HG03439 (cell line): Measurements from ENCODE around the gene RPS19.

Experiments
- ATAC-seq: cut with Tn5 transposase; IDR thresholded peaks from one replicate; pipeline ENCODE4 v1.9.1; 2021; ENCODE audit warnings: mild to moderate bottlenecking, moderate library complexity; ENCODE audit not compliant: unreplicated experiment

Gene RPS19

GRCh38 chr19:41877916-41878905 is 18.2 kb downstream of the RPS19 start:
- no peak for ATAC-seq

- ATAC-seq, result no peak
These were observed 19.0 kb downstream of the RPS19 start for GRCh38 chr19:41879080-41879479.

GRCh38 chr19:41879670-41880328 is 19.7 kb downstream of the RPS19 start:
- no peak for ATAC-seq

GRCh38 chr19:41880329-41880708 is 20.3 kb downstream of the RPS19 start:
- no peak for ATAC-seq

GRCh38 chr19:41882568-41883462 is 22.8 kb downstream of the RPS19 start, which contains the start of gene ARHGEF1:
TSS of gene ARHGEF1 (plus strand) at chr19:41883184. CDS start at chr19:41888083, 4,899 bp downstream.
- ATAC-seq, result no peak

GRCh38 chr19:41883463-41883820 is 23.4 kb downstream of the RPS19 start:
- ATAC-seq, result no peak

GRCh38 chr19:41883821-41884733 is 24.0 kb downstream of the RPS19 start:
- ATAC-seq, result peak; percentile 75

GRCh38 chr19:41886761-41887710 is 27.0 kb downstream of the RPS19 start:
- no peak for ATAC-seq

- no peak for ATAC-seq
These were observed 27.8 kb downstream of the RPS19 start for GRCh38 chr19:41887711-41888382.

GRCh38 chr19:41888926-41889325 is 28.9 kb downstream of the RPS19 start:
- no peak for ATAC-seq

- ATAC-seq, result no peak
These were observed 29.8 kb downstream of the RPS19 start for GRCh38 chr19:41889896-41890295.

GRCh38 chr19:41890936-41891335 is 30.9 kb downstream of the RPS19 start:
- ATAC-seq, result no peak

- no peak for ATAC-seq
These were observed 32.3 kb downstream of the RPS19 start for GRCh38 chr19:41892173-41892902.

GRCh38 chr19:41893899-41894298 is 33.8 kb downstream of the RPS19 start:
- no peak for ATAC-seq

- no peak for ATAC-seq
These were observed 34.3 kb downstream of the RPS19 start for GRCh38 chr19:41894350-41894749.

- no peak for ATAC-seq
These were observed 35.9 kb downstream of the RPS19 start for GRCh38 chr19:41895745-41896580.

- ATAC-seq, result no peak
These were observed 36.5 kb downstream of the RPS19 start for GRCh38 chr19:41896581-41896942.
